ENCODE results near the gene CDC25B.

The CDC25B gene

GRCh38 chr20:3764659-3765058 is 31.5 kb upstream of the CDC25B start:
- no peak for DNase-seq

- DNase-seq: no peak
These were observed 30.8 kb upstream of the CDC25B start for GRCh38 chr20:3765171-3765882.

GRCh38 chr20:3766422-3767109 is 29.5 kb upstream of the CDC25B start:
- DNase-seq: no peak

- DNase-seq: no peak
These were observed 29.0 kb upstream of the CDC25B start for GRCh38 chr20:3767110-3767426.

GRCh38 chr20:3767427-3768341 is 28.4 kb upstream of the CDC25B start, which contains the start of gene ADISSP:
ADISSP (minus strand) TSS chr20:3767753; CDS start chr20:3760100, 7,653 bp downstream.
- peak; percentile 91 to 99 (median 94) for DNase-seq

- peak; percentile 74 to 86 (median 81) for DNase-seq
These were observed 27.6 kb upstream of the CDC25B start for GRCh38 chr20:3768342-3769130.

GRCh38 chr20:3771552-3772058 is 24.5 kb upstream of the CDC25B start:
- no peak for DNase-seq

- DNase-seq: no peak
These were observed 20.5 kb upstream of the CDC25B start for GRCh38 chr20:3775457-3776108.

- DNase-seq: no peak
These were observed 18.8 kb upstream of the CDC25B start for GRCh38 chr20:3777381-3777715.

- peak in 3 of 5 donors; percentile 34 to 52 (median 38) for DNase-seq
These were observed 18.1 kb upstream of the CDC25B start for GRCh38 chr20:3777716-3778629.

GRCh38 chr20:3778976-3779375 is 17.1 kb upstream of the CDC25B start:
- no peak for DNase-seq

- DNase-seq: peak in 2 of 5 donors; percentile 30 to 62
These were observed 14.8 kb upstream of the CDC25B start, which contains the start of gene SPEF1 for GRCh38 chr20:3781153-3781910. SPEF1 (minus strand) TSS chr20:3781448; CDS start chr20:3781287, 161 bp downstream.

GRCh38 chr20:3782597-3782996 is 13.5 kb upstream of the CDC25B start:
- DNase-seq: no peak

- DNase-seq: no peak
These were observed 13.0 kb upstream of the CDC25B start for GRCh38 chr20:3783068-3783489.

GRCh38 chr20:3783511-3784195 is 12.5 kb upstream of the CDC25B start:
- no peak for DNase-seq

- no peak for DNase-seq
These were observed 11.8 kb upstream of the CDC25B start for GRCh38 chr20:3784216-3784853.

- DNase-seq: no peak
These were observed 11.3 kb upstream of the CDC25B start for GRCh38 chr20:3784863-3785239.
